Measurements from ENCODE around the gene ARF1. TPM values are rescaled to one million over a fixed set of nuclear protein-coding genes. Genes with fewer than 3 reads are reported as not detected.

Gene ARF1
- total and polyA plus RNA-seq, 2 of the 13 experiments (the other 11 are each of a cell fraction or from before 2014, with no cell fraction given), result 186 to 327 TPM

DNA sequence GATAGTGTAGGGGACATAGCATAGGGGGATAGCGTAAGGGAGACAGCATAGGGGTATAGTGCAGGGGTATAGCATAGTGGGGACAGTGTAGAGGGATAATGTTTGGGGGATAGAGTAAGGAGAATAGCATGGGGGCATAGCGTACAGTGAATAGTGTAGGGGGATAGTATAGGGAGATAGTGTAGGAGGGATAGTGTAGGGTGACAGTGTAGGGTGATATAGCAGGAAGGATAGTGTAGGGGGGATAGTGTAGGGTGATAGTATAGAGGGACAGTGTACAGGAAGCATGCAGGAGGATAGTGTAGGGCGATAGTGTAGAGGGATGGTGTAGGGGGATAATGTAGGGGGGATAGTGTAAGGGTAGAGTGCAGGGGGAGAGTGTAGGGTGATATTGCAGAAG, 11.7 kb upstream of the ARF1 start (continued):
- TF ChIP-seq YY1 (IDR thresholded peaks at IDR 0.05; ENCODE audit: insufficient read depth, insufficient replicate concordance, low read depth, low read length) (no peak), KDM5A (IDR thresholded peaks at IDR 0.05; ENCODE audit: borderline replicate concordance, low read length) (no peak), XRCC5 (optimal IDR thresholded peaks at IDR 0.05; ENCODE audit: low read length) (no peak), ZNF503 (CRISPR knock-in tag; IDR thresholded peaks at IDR 0.05) (no peak)
- TF ChIP-seq, protein P1, sequence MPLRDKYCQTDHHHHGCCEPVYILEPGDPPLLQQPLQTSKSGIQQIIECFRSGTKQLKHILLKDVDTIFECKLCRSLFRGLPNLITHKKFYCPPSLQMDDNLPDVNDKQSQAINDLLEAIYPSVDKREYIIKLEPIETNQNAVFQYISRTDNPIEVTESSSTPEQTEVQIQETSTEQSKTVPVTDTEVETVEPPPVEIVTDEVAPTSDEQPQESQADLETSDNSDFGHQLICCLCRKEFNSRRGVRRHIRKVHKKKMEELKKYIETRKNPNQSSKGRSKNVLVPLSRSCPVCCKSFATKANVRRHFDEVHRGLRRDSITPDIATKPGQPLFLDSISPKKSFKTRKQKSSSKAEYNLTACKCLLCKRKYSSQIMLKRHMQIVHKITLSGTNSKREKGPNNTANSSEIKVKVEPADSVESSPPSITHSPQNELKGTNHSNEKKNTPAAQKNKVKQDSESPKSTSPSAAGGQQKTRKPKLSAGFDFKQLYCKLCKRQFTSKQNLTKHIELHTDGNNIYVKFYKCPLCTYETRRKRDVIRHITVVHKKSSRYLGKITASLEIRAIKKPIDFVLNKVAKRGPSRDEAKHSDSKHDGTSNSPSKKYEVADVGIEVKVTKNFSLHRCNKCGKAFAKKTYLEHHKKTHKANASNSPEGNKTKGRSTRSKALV (CRISPR knock-in tag; IDR thresholded peaks at IDR 0.05), result no peak

GRCh38 chr1:228071839-228072657, 10.5 kb upstream of the ARF1 start:
- no peaks in the 10 kb centered on the region for H3K4me1 ChIP-seq (ENCODE audit: insufficient read depth, low read length)
- H3K36me3 ChIP-seq (replicated peaks in 1 of 2; ENCODE audit: control insufficient read depth in 1 of 2, insufficient read depth in 2 of 2, low read length in 2 of 2), result no peaks in the 10 kb centered on the region
- DNase-seq (ENCODE audit: low spot score) (no peak), FAIRE-seq (no peak), ATAC-seq (peak; percentile 12; the same call in 2 of the 3 replicates)
- intact Hi-C loops (cut with micrococcal nuclease; ENCODE audit: unreplicated experiment), result no loop called here
- BruUV-seq (replicated peaks), result no TSS peak
- H3K9ac ChIP-seq (ENCODE audit: insufficient read depth, low read depth, low read length), result no peak overlapping the region
- in situ Hi-C loops (cut with HindIII; ENCODE audit: extremely low pct_ligation_motif_present, low pct_unique_long_range_greater_than_20kb), result no loop called here
- H3K79me2 ChIP-seq (ENCODE audit: insufficient read depth, low read length), result no peaks in the 10 kb centered on the region
- no peak overlapping the region for H3K4me2 ChIP-seq (ENCODE audit: low read depth, low read length)
- no peaks in the 10 kb centered on the region; the same call in 1 of the 2 replicates for H4K20me1 ChIP-seq (ENCODE audit: insufficient read depth, low read length)
- no peaks in the 10 kb centered on the region for H3K9me3 ChIP-seq (ENCODE audit: low read length)
- no peak overlapping the region for H2AFZ ChIP-seq (ENCODE audit: low read length)
- ChIA-PET POLR2A (no interaction called here), CTCF (ENCODE audit: low intra/inter-chr PET ratio, low total read pairs) (no interaction called here)
- H3K27ac ChIP-seq (ENCODE audit: extremely low read length, insufficient read depth, low read length), result no peak overlapping the region
- WGBS (ENCODE audit: low lambda C conversion rate), result 14% methylated on average over 6 of the region's 7 CpGs
- H3K27me3 ChIP-seq (ENCODE audit: control insufficient read depth in 1 of 2, insufficient read depth in 2 of 2, low read length in 2 of 2), result peaks cover 11 to 27% of the 10 kb centered on the region in 2 experiments; a peak in 4 of 5 replicates
- TF ChIP-seq MTA3 (CRISPR knock-in tag; IDR thresholded peaks at IDR 0.05), result no peak
- TF ChIP-seq ZNF547 (CRISPR knock-in tag; IDR thresholded peaks at IDR 0.05), result no peak
- no peak for TF ChIP-seq ZNF234 (CRISPR knock-in tag; conservative IDR thresholded peaks at IDR 0.05)
- TF ChIP-seq ZSCAN9 (CRISPR knock-in tag; IDR thresholded peaks at IDR 0.05; ENCODE audit: borderline replicate concordance), result no peak
- H3K4me3 ChIP-seq (replicated peaks in 1 of 3; ENCODE audit: insufficient read depth in 1 of 3, low read depth in 2 of 3, low read length in 3 of 3), result no peak overlapping the region
